ENCODE data around the gene MYO15B.
"Not testable (repeated sequence)": the region's sequence is repeated elsewhere in the genome, so short reads cannot be mapped to it uniquely, and the experiment has no call there.

GRCh38 chr17:75593430-75593829, 5.8 kb downstream of the MYO15B start:
- not testable (repeated sequence) for TF ChIP-seq CTCF (IDR thresholded peaks at IDR 0.05 in 8 of 11, conservative IDR thresholded peaks at IDR 0.05 in 3 of 11); POLR2A (IDR thresholded peaks at IDR 0.05); POLR2AphosphoS5 (IDR thresholded peaks at IDR 0.05)

All from spleen (tissue), 7 donors.